ENCODE measurements around the gene DPY19L3.
"Not testable (repeated sequence)": the region's sequence is repeated elsewhere in the genome, so short reads cannot be mapped to it uniquely, and the experiment has no call there.

DPY19L3 gene

GRCh38 chr19:32438751-32439150, 33.2 kb downstream of the DPY19L3 start:
- no peaks in the 10 kb centered on the region for H3K9me3 ChIP-seq (ENCODE audit: control insufficient read depth in 2 of 2, low read length in 2 of 2)
- no peak overlapping the region for H3K9ac ChIP-seq (ENCODE audit: low read depth in 1 of 2, low read length in 2 of 2)
- H3K36me3 ChIP-seq (ENCODE audit: control insufficient read depth in 2 of 2, insufficient read depth in 2 of 2, low read length in 2 of 2): peaks cover 8 to 13% of the 10 kb centered on the region in 2 donors

DNA sequence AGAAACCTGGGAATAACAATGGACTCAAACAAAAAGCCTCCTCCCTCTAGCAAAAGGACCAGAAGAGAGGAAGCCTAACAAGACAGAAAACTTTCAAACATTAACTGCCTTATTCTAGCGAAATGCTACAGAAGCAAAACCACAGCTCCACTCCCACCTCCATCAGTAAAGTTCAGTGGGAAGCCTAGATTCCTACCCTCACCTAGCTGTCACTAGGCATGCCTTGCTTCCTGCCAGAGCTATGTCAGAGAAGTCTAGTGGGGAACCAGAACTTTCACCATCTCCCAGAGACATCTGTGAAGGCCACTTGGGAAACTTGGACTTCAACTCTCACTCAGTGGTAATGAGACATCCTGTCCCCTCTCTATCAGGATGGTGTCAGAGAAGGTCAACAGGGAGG, 37.1 kb downstream of the DPY19L3 start:
- Histone ChIP-seq H3K9me3 (ENCODE audit: control insufficient read depth in 2 of 2, low read length in 2 of 2) (no peaks in the 10 kb centered on the region), H3K27me3 (ENCODE audit: control insufficient read depth in 2 of 2, insufficient read depth in 2 of 2, low read length in 2 of 2) (no peaks in the 10 kb centered on the region), H3K9ac (ENCODE audit: low read depth in 1 of 2, low read length in 2 of 2) (no peak overlapping the region), H3K4me1 (ENCODE audit: control insufficient read depth in 2 of 2, insufficient read depth in 2 of 2, low read length in 2 of 2) (no peaks in the 10 kb centered on the region), H3K36me3 (ENCODE audit: control insufficient read depth in 2 of 2, insufficient read depth in 2 of 2, low read length in 2 of 2) (peaks cover 3 to 4% of the 10 kb centered on the region in 2 donors), H3K4me3 (ENCODE audit: low read length in 2 of 2) (no peak overlapping the region), H3K27ac (ENCODE audit: low read depth in 2 of 2, low read length in 2 of 2) (no peak overlapping the region)

More at GRCh38 chr19:32438751-32439150, 33.2 kb downstream of the DPY19L3 start:
- no peaks in the 10 kb centered on the region for H3K27me3 ChIP-seq (ENCODE audit: control insufficient read depth in 2 of 2, insufficient read depth in 2 of 2, low read length in 2 of 2)
- H3K4me1 ChIP-seq (ENCODE audit: control insufficient read depth in 2 of 2, insufficient read depth in 2 of 2, low read length in 2 of 2): no peaks in the 10 kb centered on the region
- H3K27ac ChIP-seq (ENCODE audit: low read depth in 2 of 2, low read length in 2 of 2): no peak overlapping the region
- H3K4me3 ChIP-seq (ENCODE audit: low read length in 2 of 2): no peak overlapping the region

GRCh38 chr19:32447534-32447933, 42.0 kb downstream of the DPY19L3 start:
- H3K27me3 ChIP-seq (ENCODE audit: control insufficient read depth in 2 of 2, insufficient read depth in 2 of 2, low read length in 2 of 2); H3K27ac ChIP-seq (ENCODE audit: low read depth in 2 of 2, low read length in 2 of 2); H3K4me3 ChIP-seq (ENCODE audit: low read length in 2 of 2); H3K36me3 ChIP-seq (ENCODE audit: control insufficient read depth in 2 of 2, insufficient read depth in 2 of 2, low read length in 2 of 2); H3K4me1 ChIP-seq (ENCODE audit: control insufficient read depth in 2 of 2, insufficient read depth in 2 of 2, low read length in 2 of 2); H3K9ac ChIP-seq (ENCODE audit: low read depth in 1 of 2, low read length in 2 of 2); H3K9me3 ChIP-seq (ENCODE audit: control insufficient read depth in 2 of 2, low read length in 2 of 2): not testable (repeated sequence)

- Histone ChIP-seq H3K9ac (ENCODE audit: low read depth in 1 of 2, low read length in 2 of 2) (no peak overlapping the region), H3K9me3 (ENCODE audit: control insufficient read depth in 2 of 2, low read length in 2 of 2) (no peaks in the 10 kb centered on the region), H3K4me1 (ENCODE audit: control insufficient read depth in 2 of 2, insufficient read depth in 2 of 2, low read length in 2 of 2) (no peaks in the 10 kb centered on the region), H3K27me3 (ENCODE audit: control insufficient read depth in 2 of 2, insufficient read depth in 2 of 2, low read length in 2 of 2) (no peaks in the 10 kb centered on the region), H3K27ac (ENCODE audit: low read depth in 2 of 2, low read length in 2 of 2) (no peak overlapping the region), H3K4me3 (ENCODE audit: low read length in 2 of 2) (no peak overlapping the region), H3K36me3 (ENCODE audit: control insufficient read depth in 2 of 2, insufficient read depth in 2 of 2, low read length in 2 of 2) (no peaks in the 10 kb centered on the region)
Observed at GRCh38 chr19:32448026-32448425, 42.5 kb downstream of the DPY19L3 start.

DNA sequence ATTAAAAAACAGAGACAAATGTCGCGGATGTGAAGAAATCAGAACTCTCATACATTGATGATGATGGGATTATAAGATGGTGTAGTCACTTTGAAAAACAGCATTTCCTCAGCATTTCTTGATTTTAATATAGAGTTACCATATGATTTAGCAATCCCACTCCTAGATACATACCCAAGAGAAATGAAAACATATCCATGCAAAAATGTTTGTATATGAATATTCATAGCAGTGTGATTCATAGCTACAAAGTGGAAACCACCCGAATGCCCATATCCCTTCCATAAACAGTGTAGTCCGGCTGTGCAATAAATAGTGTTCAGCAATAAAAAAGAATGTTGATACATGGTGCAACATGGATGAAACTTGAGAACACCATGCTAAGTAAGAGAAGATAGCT, 44.6 kb downstream of the DPY19L3 start:
- H3K36me3 ChIP-seq (ENCODE audit: control insufficient read depth in 2 of 2, insufficient read depth in 2 of 2, low read length in 2 of 2): no peaks in the 10 kb centered on the region
- no peak overlapping the region for H3K9ac ChIP-seq (ENCODE audit: low read depth in 1 of 2, low read length in 2 of 2)
- H3K27ac ChIP-seq (ENCODE audit: low read depth in 2 of 2, low read length in 2 of 2): no peak overlapping the region
- no peaks in the 10 kb centered on the region for H3K9me3 ChIP-seq (ENCODE audit: control insufficient read depth in 2 of 2, low read length in 2 of 2)
- H3K4me3 ChIP-seq (ENCODE audit: low read length in 2 of 2): no peak overlapping the region
- no peaks in the 10 kb centered on the region for H3K27me3 ChIP-seq (ENCODE audit: control insufficient read depth in 2 of 2, insufficient read depth in 2 of 2, low read length in 2 of 2)
- H3K4me1 ChIP-seq (ENCODE audit: control insufficient read depth in 2 of 2, insufficient read depth in 2 of 2, low read length in 2 of 2): no peaks in the 10 kb centered on the region

DNA sequence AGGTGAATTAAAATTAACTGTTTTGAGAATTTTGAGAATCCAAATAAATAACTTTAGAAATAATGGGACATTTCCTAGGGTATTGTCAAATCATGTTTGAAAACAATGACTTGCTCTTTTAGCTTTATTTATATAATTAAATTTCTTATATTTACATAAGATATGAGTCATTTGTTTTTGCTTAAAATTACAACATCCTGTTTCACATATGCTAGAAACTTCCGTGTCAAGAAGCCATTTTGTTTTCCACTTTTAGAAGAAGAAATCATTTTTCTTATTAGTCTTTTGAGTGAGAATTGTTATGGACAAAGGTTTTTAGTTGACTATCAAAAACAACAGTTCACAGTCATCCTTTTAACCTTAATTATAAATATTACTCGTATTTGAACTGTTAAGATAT, 48.2 kb downstream of the DPY19L3 start:
- no peaks in the 10 kb centered on the region for H3K9me3 ChIP-seq (ENCODE audit: control insufficient read depth in 2 of 2, low read length in 2 of 2)
- H3K4me1 ChIP-seq (ENCODE audit: control insufficient read depth in 2 of 2, insufficient read depth in 2 of 2, low read length in 2 of 2): no peaks in the 10 kb centered on the region
- no peaks in the 10 kb centered on the region for H3K27me3 ChIP-seq (ENCODE audit: control insufficient read depth in 2 of 2, insufficient read depth in 2 of 2, low read length in 2 of 2)
- no peak overlapping the region for H3K9ac ChIP-seq (ENCODE audit: low read depth in 1 of 2, low read length in 2 of 2)
- H3K27ac ChIP-seq (ENCODE audit: low read depth in 2 of 2, low read length in 2 of 2): no peak overlapping the region
- no peak overlapping the region for H3K4me3 ChIP-seq (ENCODE audit: low read length in 2 of 2)
- no peaks in the 10 kb centered on the region for H3K36me3 ChIP-seq (ENCODE audit: control insufficient read depth in 2 of 2, insufficient read depth in 2 of 2, low read length in 2 of 2)

- no peaks in the 10 kb centered on the region for H3K9me3 ChIP-seq (ENCODE audit: control insufficient read depth in 2 of 2, low read length in 2 of 2)
- no peak overlapping the region for H3K9ac ChIP-seq (ENCODE audit: low read depth in 1 of 2, low read length in 2 of 2)
- H3K27me3 ChIP-seq (ENCODE audit: control insufficient read depth in 2 of 2, insufficient read depth in 2 of 2, low read length in 2 of 2): no peaks in the 10 kb centered on the region
- no peak overlapping the region for H3K27ac ChIP-seq (ENCODE audit: low read depth in 2 of 2, low read length in 2 of 2)
- peaks cover 0 to 2% of the 10 kb centered on the region in 2 donors for H3K4me1 ChIP-seq (ENCODE audit: control insufficient read depth in 2 of 2, insufficient read depth in 2 of 2, low read length in 2 of 2)
- no peak overlapping the region for H3K4me3 ChIP-seq (ENCODE audit: low read length in 2 of 2)
- no peaks in the 10 kb centered on the region for H3K36me3 ChIP-seq (ENCODE audit: control insufficient read depth in 2 of 2, insufficient read depth in 2 of 2, low read length in 2 of 2)
Observed at GRCh38 chr19:32456406-32456805, 50.8 kb downstream of the DPY19L3 start.

GRCh38 chr19:32457571-32458158, 52.1 kb downstream of the DPY19L3 start:
- Histone ChIP-seq H3K4me1 (ENCODE audit: control insufficient read depth in 2 of 2, insufficient read depth in 2 of 2, low read length in 2 of 2) (peaks cover 0 to 2% of the 10 kb centered on the region in 2 donors), H3K36me3 (ENCODE audit: control insufficient read depth in 2 of 2, insufficient read depth in 2 of 2, low read length in 2 of 2) (no peaks in the 10 kb centered on the region), H3K4me3 (ENCODE audit: low read length in 2 of 2) (no peak overlapping the region), H3K27me3 (ENCODE audit: control insufficient read depth in 2 of 2, insufficient read depth in 2 of 2, low read length in 2 of 2) (no peaks in the 10 kb centered on the region), H3K9ac (ENCODE audit: low read depth in 1 of 2, low read length in 2 of 2) (no peak overlapping the region), H3K9me3 (ENCODE audit: control insufficient read depth in 2 of 2, low read length in 2 of 2) (no peaks in the 10 kb centered on the region), H3K27ac (ENCODE audit: low read depth in 2 of 2, low read length in 2 of 2) (no peak overlapping the region)

DNA sequence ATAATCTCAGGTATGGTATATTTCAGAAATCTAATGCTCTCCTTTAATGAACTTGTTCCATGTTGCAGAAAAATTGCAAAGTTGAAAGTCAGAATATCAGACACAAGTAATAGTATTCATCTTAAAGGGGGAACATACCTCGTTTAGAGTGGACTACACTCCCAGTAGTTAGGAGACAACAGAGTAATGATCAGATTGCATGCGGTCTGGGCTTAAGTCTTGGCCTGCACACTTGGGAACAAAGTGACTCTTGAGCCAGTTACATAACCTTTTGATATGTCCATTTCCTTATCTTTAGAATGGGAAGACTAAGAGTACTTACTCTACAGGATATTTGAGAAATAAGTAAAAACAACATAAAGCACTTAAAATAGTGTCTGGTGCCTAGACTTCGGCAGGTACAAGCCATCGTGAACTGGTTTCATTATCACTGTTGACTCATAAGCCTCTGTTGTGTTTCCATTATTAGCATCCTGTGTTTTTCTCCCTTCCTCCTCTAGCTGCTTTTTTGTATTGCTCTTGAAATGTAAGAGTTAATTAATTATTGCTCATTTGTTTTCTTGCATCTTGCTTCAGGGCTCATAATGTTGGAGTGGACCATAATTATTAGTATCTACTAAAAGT, 53.0 kb downstream of the DPY19L3 start:
- Histone ChIP-seq H3K4me3 (ENCODE audit: low read length in 2 of 2) (no peak overlapping the region), H3K9ac (ENCODE audit: low read depth in 1 of 2, low read length in 2 of 2) (no peak overlapping the region), H3K4me1 (ENCODE audit: control insufficient read depth in 2 of 2, insufficient read depth in 2 of 2, low read length in 2 of 2) (peaks cover 0 to 2% of the 10 kb centered on the region in 2 donors), H3K9me3 (ENCODE audit: control insufficient read depth in 2 of 2, low read length in 2 of 2) (no peaks in the 10 kb centered on the region), H3K27ac (ENCODE audit: low read depth in 2 of 2, low read length in 2 of 2) (no peak overlapping the region), H3K36me3 (ENCODE audit: control insufficient read depth in 2 of 2, insufficient read depth in 2 of 2, low read length in 2 of 2) (no peaks in the 10 kb centered on the region), H3K27me3 (ENCODE audit: control insufficient read depth in 2 of 2, insufficient read depth in 2 of 2, low read length in 2 of 2) (no peaks in the 10 kb centered on the region)

DNA sequence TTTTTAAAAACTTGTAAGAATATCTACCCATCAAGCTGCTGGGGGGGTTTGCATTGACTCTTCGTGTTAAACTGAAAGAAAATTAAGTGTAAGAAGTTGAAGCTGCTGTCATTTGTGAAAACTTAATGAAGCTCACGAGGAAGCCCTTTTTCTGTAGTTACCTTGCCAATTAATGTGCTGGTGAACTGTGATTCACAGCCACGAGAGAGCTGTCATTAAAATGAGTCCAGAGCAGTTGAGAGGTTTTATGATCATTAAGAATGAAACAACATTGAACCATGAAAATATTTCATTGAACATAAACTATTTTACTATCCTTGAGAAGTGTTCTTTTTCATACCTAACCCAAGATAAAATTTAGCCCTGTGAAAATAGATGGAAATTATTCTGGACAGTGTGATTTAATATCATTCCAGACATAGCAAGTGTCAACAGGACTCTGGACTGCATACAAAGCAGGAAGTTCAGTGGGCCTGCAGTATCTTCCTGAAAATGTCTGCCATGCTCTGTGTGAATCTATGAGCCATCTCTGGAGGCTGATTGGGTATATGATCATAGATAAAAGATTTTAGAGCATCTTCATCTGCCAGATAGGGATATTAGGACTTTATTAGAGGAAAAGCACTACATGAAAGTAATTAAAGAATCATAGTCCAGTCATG, 53.8 kb downstream of the DPY19L3 start:
- peak overlapping the region in 1 of 2 donors; percentile 26 for H3K27ac ChIP-seq (ENCODE audit: low read depth in 2 of 2, low read length in 2 of 2)
- H3K36me3 ChIP-seq (ENCODE audit: control insufficient read depth in 2 of 2, insufficient read depth in 2 of 2, low read length in 2 of 2): no peaks in the 10 kb centered on the region

More for the DNA sequence above, 53.8 kb downstream of the DPY19L3 start:
- Histone ChIP-seq H3K4me1 (ENCODE audit: control insufficient read depth in 2 of 2, insufficient read depth in 2 of 2, low read length in 2 of 2) (peaks cover 0 to 2% of the 10 kb centered on the region in 2 donors), H3K27me3 (ENCODE audit: control insufficient read depth in 2 of 2, insufficient read depth in 2 of 2, low read length in 2 of 2) (no peaks in the 10 kb centered on the region), H3K9me3 (ENCODE audit: control insufficient read depth in 2 of 2, low read length in 2 of 2) (no peaks in the 10 kb centered on the region), H3K9ac (ENCODE audit: low read depth in 1 of 2, low read length in 2 of 2) (no peak overlapping the region), H3K4me3 (ENCODE audit: low read length in 2 of 2) (no peak overlapping the region)

Measured in mucosa of rectum (tissue), 2 donors.